T47D (cell line): ENCODE data around the gene BLID.

Experiments used
- DNase-seq, 2 experiments: peaks; one replicate each; pipeline versions ENCODE4 v3.0.0 to v3.0.0-alpha.2; 2011 to 2012; ENCODE audit warnings: low read depth in 1 of 2, low spot score in 1 of 2
- JUND ChIP-seq: IDR thresholded peaks from 2 replicates; pipeline ENCODE4 v1.6.1; 2012; ENCODE audit warnings: low read depth
- in situ Hi-C: cut with HindIII; loops from 2 replicates; pipeline ENCODE4 v1.10.0; 2016; ENCODE audit warnings: low sequenced_read_pairs, low pct_unique_long_range_greater_than_20kb

The BLID gene

GRCh38 chr11:122154227-122154626, 38.2 kb upstream of the BLID start:
- in situ Hi-C loops, result no loop called here
- no peak for TF ChIP-seq JUND
- no peak for DNase-seq

- DNase-seq, result no peak
- no peak for TF ChIP-seq JUND
- in situ Hi-C loops, result no loop called here
Measured at GRCh38 chr11:122153746-122154145, 37.7 kb upstream of the BLID start.

GRCh38 chr11:122150216-122151124, 34.5 kb upstream of the BLID start:
- in situ Hi-C loops, result no loop called here
- no peak for TF ChIP-seq JUND

GRCh38 chr11:122149202-122149601, 33.2 kb upstream of the BLID start:
- in situ Hi-C loops, result no loop called here
- DNase-seq, result no peak
- no peak for TF ChIP-seq JUND

More at GRCh38 chr11:122150216-122151124, 34.5 kb upstream of the BLID start:
- no peak for DNase-seq

GRCh38 chr11:122146475-122146874, 30.5 kb upstream of the BLID start:
- TF ChIP-seq JUND, result no peak
- in situ Hi-C loops, result no loop called here
- no peak for DNase-seq

- in situ Hi-C loops, result no loop called here
Measured at GRCh38 chr11:122145715-122146274, 29.8 kb upstream of the BLID start.

GRCh38 chr11:122144752-122145151, 28.7 kb upstream of the BLID start:
- no peak for TF ChIP-seq JUND
- DNase-seq, result no peak
- in situ Hi-C loops, result no loop called here

More at GRCh38 chr11:122145715-122146274, 29.8 kb upstream of the BLID start:
- no peak for DNase-seq
- TF ChIP-seq JUND, result no peak

GRCh38 chr11:122141725-122142124, 25.7 kb upstream of the BLID start:
- no peak for DNase-seq

GRCh38 chr11:122140500-122140899, 24.5 kb upstream of the BLID start:
- no peak for TF ChIP-seq JUND
- no peak for DNase-seq
- in situ Hi-C loops, result no loop called here

More at GRCh38 chr11:122141725-122142124, 25.7 kb upstream of the BLID start:
- in situ Hi-C loops, result no loop called here
- TF ChIP-seq JUND, result no peak

GRCh38 chr11:122139595-122139866, 23.5 kb upstream of the BLID start:
- peak; percentile 62; the same call in 1 of the 2 replicates for TF ChIP-seq JUND
- in situ Hi-C loops, result no loop called here
- DNase-seq, result peak; percentile 37 to 85

- in situ Hi-C loops, result no loop called here
- TF ChIP-seq JUND, result no peak
- DNase-seq, result no peak
Measured at GRCh38 chr11:122138744-122139594, 23.0 kb upstream of the BLID start.

GRCh38 chr11:122137078-122137793, 21.2 kb upstream of the BLID start:
- in situ Hi-C loops, result no loop called here
- DNase-seq, result no peak
- TF ChIP-seq JUND, result no peak
